ENCODE results near the gene LMNTD1. TPM values are rescaled to one million over a fixed set of nuclear protein-coding genes. Genes with fewer than 3 reads are reported as not detected.

LMNTD1 gene
- polyA plus RNA-seq, 1 of the 3 experiments (the other 2 are of a cell fraction): 0.20 TPM

DNA sequence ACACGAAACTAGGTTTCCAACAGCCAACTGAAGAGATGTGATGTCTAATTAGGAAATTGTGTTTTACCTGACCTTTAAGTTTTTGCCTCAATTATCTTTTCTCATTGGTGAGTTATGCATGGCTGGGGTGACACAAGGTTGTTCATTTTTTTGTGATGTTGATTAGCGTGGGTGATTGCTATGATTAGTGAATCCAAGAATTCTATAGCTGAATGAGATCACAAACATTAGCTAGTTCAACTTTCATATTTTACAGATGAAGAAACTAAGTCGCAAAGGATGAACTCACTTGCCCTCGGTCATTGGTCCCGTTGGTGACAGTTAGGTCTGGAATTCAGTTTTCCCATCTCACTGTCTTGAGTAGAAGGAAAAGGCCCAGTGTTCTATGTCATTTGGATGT, 32.6 kb upstream of the LMNTD1 start:
- H2AFZ ChIP-seq (ENCODE audit: low read depth): no peak overlapping the region
- TF ChIP-seq, protein P1, sequence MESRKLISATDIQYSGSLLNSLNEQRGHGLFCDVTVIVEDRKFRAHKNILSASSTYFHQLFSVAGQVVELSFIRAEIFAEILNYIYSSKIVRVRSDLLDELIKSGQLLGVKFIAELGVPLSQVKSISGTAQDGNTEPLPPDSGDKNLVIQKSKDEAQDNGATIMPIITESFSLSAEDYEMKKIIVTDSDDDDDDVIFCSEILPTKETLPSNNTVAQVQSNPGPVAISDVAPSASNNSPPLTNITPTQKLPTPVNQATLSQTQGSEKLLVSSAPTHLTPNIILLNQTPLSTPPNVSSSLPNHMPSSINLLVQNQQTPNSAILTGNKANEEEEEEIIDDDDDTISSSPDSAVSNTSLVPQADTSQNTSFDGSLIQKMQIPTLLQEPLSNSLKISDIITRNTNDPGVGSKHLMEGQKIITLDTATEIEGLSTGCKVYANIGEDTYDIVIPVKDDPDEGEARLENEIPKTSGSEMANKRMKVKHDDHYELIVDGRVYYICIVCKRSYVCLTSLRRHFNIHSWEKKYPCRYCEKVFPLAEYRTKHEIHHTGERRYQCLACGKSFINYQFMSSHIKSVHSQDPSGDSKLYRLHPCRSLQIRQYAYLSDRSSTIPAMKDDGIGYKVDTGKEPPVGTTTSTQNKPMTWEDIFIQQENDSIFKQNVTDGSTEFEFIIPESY (IDR thresholded peaks at IDR 0.05; ENCODE audit: borderline replicate concordance, low read depth): no peak
- TF ChIP-seq USF1 (IDR thresholded peaks at IDR 0.05; ENCODE audit: borderline replicate concordance, low read depth) (no peak), RAD21 (IDR thresholded peaks at IDR 0.05; ENCODE audit: low read length) (no peak), FOXJ3 (CRISPR knock-in tag; IDR thresholded peaks at IDR 0.05) (no peak), MEF2A (IDR thresholded peaks at IDR 0.05; ENCODE audit: borderline replicate concordance, low read depth) (no peak)
- peak overlapping the region in 1 of 2 experiments; percentile 87; a peak in 2 of 4 replicates for H3K27ac ChIP-seq (ENCODE audit: low read depth in 2 of 2, low read length in 1 of 2)
- no peak overlapping the region for H3K4me2 ChIP-seq
- no peaks in the 10 kb centered on the region for H3K9me2 ChIP-seq
- no peaks in the 10 kb centered on the region for H4K20me1 ChIP-seq (ENCODE audit: insufficient read depth)
- no peak overlapping the region for H3K4me3 ChIP-seq (ENCODE audit: low read depth in 2 of 2, low read length in 1 of 2)
- H3K9me3 ChIP-seq: no peaks in the 10 kb centered on the region
- H3K27me3 ChIP-seq (ENCODE audit: insufficient read depth): no peaks in the 10 kb centered on the region
- no peaks in the 10 kb centered on the region for H3K36me3 ChIP-seq (replicated peaks in 1 of 2; ENCODE audit: control insufficient read depth in 1 of 2, insufficient read depth in 2 of 2, low read length in 1 of 2)
- POLR2A ChIA-PET: no interaction called here
- no peaks in the 10 kb centered on the region for H3F3A ChIP-seq (replicated peaks; ENCODE audit: insufficient read depth)
- no peak overlapping the region for H3K9ac ChIP-seq
- no peak for DNase-seq
- CTCF ChIA-PET: no interaction called here
- WGBS (ENCODE audit: low lambda C conversion rate): 85% methylated on average over 5 of the region's 5 CpGs
- peaks cover 0 to 22% of the 10 kb centered on the region in 2 experiments; a peak in 3 of 4 replicates for H3K4me1 ChIP-seq (ENCODE audit: control insufficient read depth in 1 of 2, insufficient read depth in 2 of 2, low read depth in 1 of 2, low read length in 1 of 2)
- H3K79me2 ChIP-seq (ENCODE audit: insufficient read depth): no peaks in the 10 kb centered on the region

- peak overlapping the region; percentile 10 to 87; a peak in 3 of 4 replicates for H3K27ac ChIP-seq (ENCODE audit: low read depth in 2 of 2, low read length in 1 of 2)
- POLR2A ChIA-PET: no interaction called here
- H3K27me3 ChIP-seq (ENCODE audit: insufficient read depth): no peaks in the 10 kb centered on the region
- no peaks in the 10 kb centered on the region for H3K79me2 ChIP-seq (ENCODE audit: insufficient read depth)
- H3K9ac ChIP-seq: no peak overlapping the region
- peak overlapping the region; percentile 23; the same call in 1 of the 2 replicates for H3K4me2 ChIP-seq
- no peaks in the 10 kb centered on the region for H3F3A ChIP-seq (replicated peaks; ENCODE audit: insufficient read depth)
- no peak overlapping the region for H3K4me3 ChIP-seq (ENCODE audit: low read depth in 2 of 2, low read length in 1 of 2)
- TF ChIP-seq TCF12 (IDR thresholded peaks at IDR 0.05) (peak; percentile 16; the same call in 1 of the 2 replicates), TAF1 (IDR thresholded peaks at IDR 0.05; ENCODE audit: borderline replicate concordance, low read depth, low read length) (no peak), YY1 (IDR thresholded peaks at IDR 0.05; ENCODE audit: low read depth) (no peak), NFIC (IDR thresholded peaks at IDR 0.05; ENCODE audit: borderline replicate concordance) (0 out of 2 replicates have a peak, but pooled peaks have one; percentile 40)
- no peaks in the 10 kb centered on the region for H3K36me3 ChIP-seq (replicated peaks in 1 of 2; ENCODE audit: control insufficient read depth in 1 of 2, insufficient read depth in 2 of 2, low read length in 1 of 2)
- CTCF ChIA-PET: interaction anchor here (0.8 to 2.3 kb wide), 2 partner anchors 33 to 149 kb away, joined by 3 to 9 read pairs; no protein-coding TSS in a partner anchor
- 2% methylated on average over 2 of the region's 2 CpGs for WGBS (ENCODE audit: low lambda C conversion rate)
- H3K4me1 ChIP-seq (ENCODE audit: control insufficient read depth in 1 of 2, insufficient read depth in 2 of 2, low read depth in 1 of 2, low read length in 1 of 2): peaks cover 0 to 22% of the 10 kb centered on the region in 2 experiments; a peak in 3 of 4 replicates
- H4K20me1 ChIP-seq (ENCODE audit: insufficient read depth): no peaks in the 10 kb centered on the region
- no peaks in the 10 kb centered on the region for H3K9me3 ChIP-seq
- H2AFZ ChIP-seq (ENCODE audit: low read depth): no peak overlapping the region
- no peaks in the 10 kb centered on the region for H3K9me2 ChIP-seq
- no peak for DNase-seq
These were observed 32.0 kb upstream of the LMNTD1 start for GRCh38 chr12:25585021-25585523.
